Sigmoid colon (tissue), 7 donors: ENCODE measurements around the gene GPBAR1. TPM values are rescaled to one million over a fixed set of nuclear protein-coding genes. Genes with fewer than 3 reads are reported as not detected.

Experiments
- DNase-seq: peaks from one replicate; pipeline ENCODE4 v3.0.0-alpha.2; 2019
- H3K27ac ChIP-seq, 4 donors: fragments of 200-600 bp; sonication (generic); one replicate each; pipeline ENCODE4 v1.5.1; 2016 to 2019; ENCODE audit warnings: mild to moderate bottlenecking in 1 of 4
- H3K27me3 ChIP-seq, 3 donors: fragments of 200-600 bp; sonication (generic); one replicate each; pipeline ENCODE4 v1.5.1; 2019; ENCODE audit warnings: mild to moderate bottlenecking in 1 of 3
- H3K36me3 ChIP-seq, 4 donors: fragments of 200-600 bp; sonication (generic); one replicate each; pipeline ENCODE4 v1.5.1; 2016 to 2019
- H3K4me1 ChIP-seq, 4 donors: fragments of 200-600 bp; sonication (generic); one replicate each; pipeline ENCODE4 v1.5.1; 2017 to 2019
- H3K4me3 ChIP-seq, 4 donors: fragments of 200-600 bp; sonication (generic); one replicate each; pipeline ENCODE4 v1.5.1; 2017 to 2019; ENCODE audit warnings: mild to moderate bottlenecking in 2 of 4, moderate library complexity in 1 of 4
- H3K9me3 ChIP-seq, 4 donors: fragments of 200-600 bp in 3 of 4; sonication (generic) in 3 of 4; one replicate each; pipeline versions ENCODE4 v1.5.1 to v1.6.1; 2013 to 2019
- CTCF ChIP-seq, 4 experiments: fragments of 450-650 bp in 3 of 4; fragments of 200-600 bp in 1 of 4; IDR thresholded peaks; one replicate each; pipeline ENCODE4 v1.5.1; 2016 to 2019; ENCODE audit warnings: antibody characterized with exemption in 4 of 4, mild to moderate bottlenecking in 3 of 4, moderate library complexity in 2 of 4
- EP300 ChIP-seq, 4 donors: sonication (generic); formaldehyde crosslinking; IDR thresholded peaks; one replicate each; pipeline ENCODE4 v1.6.1; 2017; ENCODE audit warnings: antibody characterized with exemption in 4 of 4
- POLR2A ChIP-seq, 2 donors: fragments of 450-650 bp; IDR thresholded peaks; one replicate each; pipeline ENCODE4 v1.6.1; 2016; ENCODE audit warnings: antibody characterized with exemption in 2 of 2, mild to moderate bottlenecking in 2 of 2, moderate library complexity in 2 of 2
- POLR2AphosphoS5 ChIP-seq, 4 donors: sonication (generic); formaldehyde crosslinking; IDR thresholded peaks; one replicate each; pipeline ENCODE4 v1.6.1; 2017; ENCODE audit warnings: antibody characterized with exemption in 4 of 4
- WGBS, 2 donors: extraction: QIAGEN DNeasy Blood & Tissue Kit; methylation state at CpG; one replicate each; pipeline ENCODE4 v1.1.7; 2013; 5-methylcytosine and 5-hydroxymethylcytosine counted together
- intact Hi-C: fragments of 100-400 bp; cut with DNase I; formaldehyde crosslinking; loops from one replicate; pipeline ENCODE4 v1.15.1; 2023
- polyA plus RNA-seq, 3 donors: library from polyadenylated mRNA; stranded (reverse); fragments of 200-250 nt; gene quantifications; one replicate each; pipeline ENCODE4 v1.2.3, GENCODE V29; 2013
- total RNA-seq, 4 donors: library from RNA; depleted of rRNA; stranded (reverse); fragments of >200 nt; gene quantifications; one replicate each; pipeline ENCODE4 v1.1.0, GENCODE V29; 2016
- donor health status: healthy with polysubstance abuse.
- donor health status: Bipolar disorder and iron deficiency.
- donor health status: healthy.

The GPBAR1 gene
- total and polyA plus RNA-seq, 7 donors, result 0.60 to 7.1 (median 3.1) TPM

GRCh38 chr2:218293715-218294429 lies 33.1 kb downstream of the GPBAR1 start:
- Histone ChIP-seq H3K27me3 (no peaks in the 10 kb centered on the region), H3K36me3 (no peaks in the 10 kb centered on the region), H3K27ac (peak overlapping the region in 1 of 4 donors; percentile 91), H3K9me3 (no peaks in the 10 kb centered on the region), H3K4me1 (peaks cover 0 to 41% (median 36%) of the 10 kb centered on the region in 4 donors), H3K4me3 (no peak overlapping the region)
- intact Hi-C loops, result loop anchor here (2.0 to 10.0 kb wide), 5 partner anchors 73 to 351 kb away; partner anchors contain the start of genes CNOT9 and USP37
- no peak for DNase-seq
- TF ChIP-seq POLR2AphosphoS5 (IDR thresholded peaks at IDR 0.05), result no peak
- no peak for TF ChIP-seq CTCF (IDR thresholded peaks at IDR 0.05)
- TF ChIP-seq EP300 (IDR thresholded peaks at IDR 0.05), result no peak
- no peak for TF ChIP-seq POLR2A (IDR thresholded peaks at IDR 0.05)
- WGBS, 2 donors, result 50 to 67% methylated on average over 5 of the region's 5 CpGs

- H3K9me3 ChIP-seq, result no peaks in the 10 kb centered on the region
- no peak overlapping the region for H3K27ac ChIP-seq
- TF ChIP-seq CTCF (IDR thresholded peaks at IDR 0.05), result no peak
- no peak for TF ChIP-seq POLR2A (IDR thresholded peaks at IDR 0.05)
- TF ChIP-seq POLR2AphosphoS5 (IDR thresholded peaks at IDR 0.05), result no peak
- no peak for TF ChIP-seq EP300 (IDR thresholded peaks at IDR 0.05)
- no peak for DNase-seq
- no peaks in the 10 kb centered on the region for H3K36me3 ChIP-seq
- no peak overlapping the region for H3K4me3 ChIP-seq
- H3K4me1 ChIP-seq, result peaks cover 0 to 34% (median 29%) of the 10 kb centered on the region in 4 donors
- H3K27me3 ChIP-seq, result no peaks in the 10 kb centered on the region
- 53 to 79% methylated on average over 5 of the region's 5 CpGs for WGBS, 2 donors
- intact Hi-C loops, result loop anchor here (5.0 to 10.0 kb wide), 4 partner anchors 73 to 350 kb away; partner anchors contain the start of genes CNOT9 and USP37
These were observed 33.7 kb downstream of the GPBAR1 start for GRCh38 chr2:218294430-218295022.

- Histone ChIP-seq H3K4me3 (no peak overlapping the region), H3K27me3 (no peaks in the 10 kb centered on the region), H3K27ac (no peak overlapping the region), H3K4me1 (peaks cover 0 to 29% (median 24%) of the 10 kb centered on the region in 4 donors), H3K36me3 (no peaks in the 10 kb centered on the region), H3K9me3 (no peaks in the 10 kb centered on the region)
- intact Hi-C loops, result loop anchor here (10.0 kb wide), 1 partner anchor 350 kb away; no protein-coding TSS in a partner anchor
- no peak for TF ChIP-seq EP300 (IDR thresholded peaks at IDR 0.05)
- no peak for TF ChIP-seq CTCF (IDR thresholded peaks at IDR 0.05)
- no peak for TF ChIP-seq POLR2AphosphoS5 (IDR thresholded peaks at IDR 0.05)
- no peak for TF ChIP-seq POLR2A (IDR thresholded peaks at IDR 0.05)
- WGBS, 2 donors, result 22 to 74% methylated on average over 7 of the region's 7 CpGs
- no peak for DNase-seq
These were observed 34.2 kb downstream of the GPBAR1 start for GRCh38 chr2:218295029-218295428.

GRCh38 chr2:218296200-218296599 lies 35.4 kb downstream of the GPBAR1 start:
- no peaks in the 10 kb centered on the region for H3K27me3 ChIP-seq
- H3K36me3 ChIP-seq, result no peaks in the 10 kb centered on the region
- H3K9me3 ChIP-seq, result no peaks in the 10 kb centered on the region
- 92 to 100% methylated on average over 1 of the region's 1 CpG for WGBS, 2 donors
- peaks cover 0 to 18% (median 12%) of the 10 kb centered on the region in 4 donors for H3K4me1 ChIP-seq
- no peak overlapping the region for H3K4me3 ChIP-seq
- no peak overlapping the region for H3K27ac ChIP-seq
- no peak for DNase-seq
- no peak for TF ChIP-seq POLR2AphosphoS5 (IDR thresholded peaks at IDR 0.05)
- intact Hi-C loops, result loop anchor here (10.0 kb wide), 1 partner anchor 349 kb away; no protein-coding TSS in a partner anchor

GRCh38 chr2:218296847-218297246 lies 36.0 kb downstream of the GPBAR1 start:
- TF ChIP-seq CTCF (IDR thresholded peaks at IDR 0.05), result no peak
- Histone ChIP-seq H3K4me3 (no peak overlapping the region), H3K27ac (peak overlapping the region in 3 of 4 donors; percentile 7 to 26 (median 9)), H3K36me3 (no peaks in the 10 kb centered on the region), H3K27me3 (no peaks in the 10 kb centered on the region), H3K4me1 (peaks cover 0 to 14% (median 8%) of the 10 kb centered on the region in 4 donors), H3K9me3 (no peaks in the 10 kb centered on the region)
- no peak for DNase-seq
- intact Hi-C loops, result loop anchor here (10.0 kb wide), 1 partner anchor 348 kb away; no protein-coding TSS in a partner anchor
- WGBS, 2 donors, result 87 to 89% methylated on average over 7 of the region's 7 CpGs
